Mucosa of stomach (tissue), 1 donor: ENCODE measurements around the gene SFTPB.
"Not testable (repeated sequence)": the region's sequence is repeated elsewhere in the genome, so short reads cannot be mapped to it uniquely, and the experiment has no call there.

Experiments used
- H3K27me3 ChIP-seq: one replicate; pipeline ENCODE4 v1.7.0; 2013; ENCODE audit warnings: mild to moderate bottlenecking, low read length; ENCODE audit not compliant: control insufficient read depth, insufficient read depth
- H3K36me3 ChIP-seq: one replicate; pipeline ENCODE4 v1.7.0; 2013; ENCODE audit warnings: low read length; ENCODE audit not compliant: control insufficient read depth, insufficient read depth
- H3K4me1 ChIP-seq: one replicate; pipeline ENCODE4 v1.7.0; 2013; ENCODE audit warnings: mild to moderate bottlenecking, low read length; ENCODE audit not compliant: control insufficient read depth, insufficient read depth
- H3K4me3 ChIP-seq: one replicate; pipeline ENCODE4 v1.7.0; 2013; ENCODE audit warnings: low read length
- H3K9ac ChIP-seq: one replicate; pipeline ENCODE4 v1.7.0; 2013; ENCODE audit warnings: mild to moderate bottlenecking, low read length, moderate library complexity
- H3K9me3 ChIP-seq: one replicate; pipeline ENCODE4 v1.7.0; 2013; ENCODE audit warnings: mild to moderate bottlenecking, low read length, moderate library complexity; ENCODE audit not compliant: control insufficient read depth
- donor health status: Pancreatic carcinoma.

The SFTPB gene

DNA sequence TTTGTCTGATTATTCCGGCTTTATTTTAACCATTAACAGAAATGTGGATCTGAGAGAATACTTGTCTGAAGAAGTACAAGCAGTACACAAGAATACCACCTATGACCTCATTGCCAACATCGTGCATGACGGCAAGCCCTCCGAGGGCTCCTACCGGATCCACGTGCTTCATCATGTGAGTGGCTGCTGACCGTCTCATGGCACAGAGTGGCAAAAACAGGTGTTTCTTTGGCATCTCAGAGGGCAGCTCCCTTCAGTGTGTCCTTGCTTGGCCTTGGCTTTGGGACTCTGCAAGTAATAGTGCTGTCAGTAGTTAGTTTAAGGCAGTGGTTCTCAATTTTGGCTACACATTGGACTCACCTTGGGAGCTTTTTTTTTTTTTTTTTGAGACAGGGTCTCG, 23.1 kb downstream of the SFTPB start:
- Histone ChIP-seq H3K4me3 (no peak overlapping the region), H3K27me3 (no peaks in the 10 kb centered on the region), H3K9ac (no peak overlapping the region), H3K4me1 (no peaks in the 10 kb centered on the region), H3K9me3 (no peaks in the 10 kb centered on the region), H3K36me3 (peaks cover 22% of the 10 kb centered on the region)

DNA sequence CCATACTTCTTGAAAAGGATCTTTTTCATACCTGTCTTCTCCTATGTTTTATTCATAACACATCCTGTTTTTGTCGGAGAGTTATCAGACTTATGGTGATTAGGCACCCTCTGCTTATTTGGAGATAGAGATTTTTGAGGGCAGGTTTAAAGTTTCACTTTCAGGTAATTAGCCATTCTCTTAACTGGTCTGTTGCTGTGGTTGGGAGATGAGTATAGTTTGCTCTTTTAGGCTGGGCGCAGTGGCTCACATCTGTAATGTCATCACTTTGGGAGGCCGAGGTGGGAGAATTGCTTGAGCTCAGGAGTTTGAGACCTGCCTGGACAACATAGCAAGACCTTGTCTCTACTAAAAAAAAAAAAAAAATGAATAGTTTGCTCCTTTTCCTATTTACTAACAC, 25.3 kb downstream of the SFTPB start:
- H3K4me3 ChIP-seq, result no peak overlapping the region
- no peaks in the 10 kb centered on the region for H3K4me1 ChIP-seq
- no peaks in the 10 kb centered on the region for H3K27me3 ChIP-seq
- no peak overlapping the region for H3K9ac ChIP-seq
- H3K9me3 ChIP-seq, result no peaks in the 10 kb centered on the region
- peaks cover 11% of the 10 kb centered on the region for H3K36me3 ChIP-seq

DNA sequence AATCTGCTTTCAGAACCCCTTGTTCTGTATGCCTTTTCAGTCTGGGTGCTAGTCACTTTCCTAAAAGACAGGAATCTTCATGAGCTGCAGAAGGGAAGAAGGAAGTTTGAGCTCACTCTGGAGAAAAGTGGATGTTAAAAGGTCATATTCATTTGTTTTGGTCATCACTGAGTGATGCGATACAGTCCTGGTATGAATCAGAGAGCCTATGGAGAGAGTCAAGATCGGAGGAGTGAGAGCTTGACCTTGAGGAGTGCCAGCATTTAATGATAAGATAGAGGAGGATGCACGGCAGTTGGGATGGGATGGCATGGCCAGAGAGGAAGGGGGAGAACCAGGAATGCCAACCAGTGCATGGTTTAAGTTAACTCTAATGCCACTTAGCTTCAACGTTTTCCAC, 32.4 kb downstream of the SFTPB start:
- Histone ChIP-seq H3K4me3 (no peak overlapping the region), H3K27me3 (no peaks in the 10 kb centered on the region), H3K9ac (no peak overlapping the region), H3K9me3 (no peaks in the 10 kb centered on the region), H3K36me3 (no peaks in the 10 kb centered on the region), H3K4me1 (no peaks in the 10 kb centered on the region)

DNA sequence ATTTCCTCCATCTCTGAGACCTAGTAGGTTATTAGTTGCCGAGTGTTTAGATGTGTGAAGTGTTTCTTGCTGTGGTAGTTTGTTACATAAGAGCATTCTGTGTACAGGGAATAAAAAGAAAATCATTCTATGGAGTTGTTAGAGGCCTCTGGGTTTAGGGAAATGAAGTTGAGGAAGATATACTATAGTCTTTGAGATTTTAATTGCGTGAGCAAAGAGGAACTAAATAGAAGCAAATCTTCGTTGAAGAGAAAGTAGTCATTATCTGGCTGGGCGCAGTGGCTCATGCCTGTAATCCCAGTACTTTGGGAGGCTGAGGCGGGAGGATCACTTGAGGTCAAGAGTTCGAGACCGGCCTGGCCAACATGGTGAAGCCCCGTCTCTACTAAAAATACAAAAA, 33.0 kb downstream of the SFTPB start:
- no peaks in the 10 kb centered on the region for H3K4me1 ChIP-seq
- H3K27me3 ChIP-seq, result no peaks in the 10 kb centered on the region
- H3K36me3 ChIP-seq, result no peaks in the 10 kb centered on the region
- H3K4me3 ChIP-seq, result no peak overlapping the region
- no peak overlapping the region for H3K9ac ChIP-seq
- no peaks in the 10 kb centered on the region for H3K9me3 ChIP-seq

DNA sequence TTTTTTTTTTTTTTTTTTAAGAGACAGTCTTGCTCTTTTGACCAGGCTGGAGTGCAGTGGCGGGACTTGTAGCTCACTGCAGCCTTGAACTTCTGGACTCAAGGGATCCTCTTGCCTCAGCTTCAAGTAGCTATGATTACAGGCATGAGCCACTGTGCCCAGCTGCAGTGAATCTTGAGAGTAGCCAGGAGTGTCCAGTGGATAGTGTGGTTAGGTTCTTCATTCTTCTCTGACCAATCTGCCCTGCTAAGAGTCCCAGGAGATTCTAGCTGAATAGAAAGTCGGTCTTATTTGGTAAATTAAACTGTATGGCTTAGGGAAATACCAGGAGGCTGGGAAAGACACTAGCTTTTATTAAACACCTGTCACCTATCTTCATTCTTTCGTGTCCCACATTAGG, 36.7 kb downstream of the SFTPB start:
- Histone ChIP-seq H3K4me1 (no peaks in the 10 kb centered on the region), H3K4me3 (no peak overlapping the region), H3K9ac (no peak overlapping the region), H3K9me3 (no peaks in the 10 kb centered on the region), H3K36me3 (no peaks in the 10 kb centered on the region), H3K27me3 (no peaks in the 10 kb centered on the region)

DNA sequence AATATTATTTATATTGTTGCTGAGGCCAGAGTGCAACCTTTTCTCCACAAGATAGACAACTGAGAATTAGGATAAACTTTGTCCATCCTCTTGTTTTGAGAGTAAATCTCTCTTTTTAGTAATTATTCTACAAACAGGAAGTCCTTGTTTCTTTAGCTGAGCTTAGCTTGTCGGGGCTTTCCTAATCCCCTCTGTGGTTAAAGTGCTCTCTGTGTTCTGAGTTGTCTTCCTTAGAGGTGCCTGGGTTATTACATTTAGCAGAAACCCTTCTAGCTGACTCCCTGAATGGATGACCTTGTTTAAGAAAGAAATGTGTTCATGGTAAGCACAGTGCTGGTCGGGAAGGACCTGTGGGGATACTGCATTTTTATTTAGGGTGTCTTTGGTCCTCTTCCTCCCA, 39.3 kb downstream of the SFTPB start:
- Histone ChIP-seq H3K9ac (no peak overlapping the region), H3K4me1 (no peaks in the 10 kb centered on the region), H3K27me3 (no peaks in the 10 kb centered on the region), H3K36me3 (peaks cover 8% of the 10 kb centered on the region), H3K4me3 (no peak overlapping the region), H3K9me3 (no peaks in the 10 kb centered on the region)

DNA sequence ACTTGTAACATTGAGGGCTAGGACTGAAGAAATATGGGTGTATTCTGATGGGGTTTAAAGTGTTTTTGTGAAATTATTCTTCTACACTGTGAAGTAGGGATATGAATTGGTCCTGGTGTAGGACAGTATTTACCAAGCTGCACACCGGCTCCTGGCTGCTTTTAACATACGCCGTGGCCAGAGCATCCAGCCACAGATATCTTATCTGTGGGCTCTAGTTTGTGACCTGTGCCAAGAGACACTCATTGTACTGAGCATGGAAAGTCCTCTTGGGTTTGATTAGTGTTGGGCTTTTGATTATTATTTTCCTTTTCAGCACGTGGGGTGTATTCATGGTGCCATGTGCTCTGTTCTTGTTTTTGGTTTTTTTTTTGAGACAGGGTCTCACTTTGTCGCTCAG, 44.0 kb downstream of the SFTPB start:
- no peaks in the 10 kb centered on the region for H3K27me3 ChIP-seq
- peaks cover 11% of the 10 kb centered on the region for H3K36me3 ChIP-seq
- no peaks in the 10 kb centered on the region for H3K9me3 ChIP-seq
- H3K4me3 ChIP-seq, result no peak overlapping the region
- H3K4me1 ChIP-seq, result no peaks in the 10 kb centered on the region
- H3K9ac ChIP-seq, result no peak overlapping the region

DNA sequence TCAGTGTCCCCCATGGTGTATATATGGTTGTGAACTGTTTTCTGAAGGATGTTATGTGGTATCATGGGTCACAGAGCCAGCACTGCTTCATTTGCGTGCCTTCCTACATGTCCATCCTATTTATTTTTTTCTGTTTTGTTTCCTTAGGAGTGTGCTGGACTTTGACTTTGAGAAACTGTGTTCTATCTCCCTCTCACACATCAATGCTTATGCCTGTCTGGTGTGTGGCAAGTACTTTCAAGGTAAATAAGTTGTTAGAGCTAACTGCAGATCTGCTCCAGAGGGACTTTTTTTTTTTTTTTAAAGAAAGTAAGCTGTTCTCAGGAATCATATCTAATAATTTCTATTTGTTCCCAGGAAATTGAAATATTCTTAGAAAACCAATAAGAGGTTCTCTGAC, 46.7 kb downstream of the SFTPB start:
- H3K4me1 ChIP-seq, result peaks cover 9% of the 10 kb centered on the region
- H3K9ac ChIP-seq, result no peak overlapping the region
- no peaks in the 10 kb centered on the region for H3K27me3 ChIP-seq
- H3K9me3 ChIP-seq, result no peaks in the 10 kb centered on the region
- peaks cover 11% of the 10 kb centered on the region for H3K36me3 ChIP-seq
- no peak overlapping the region for H3K4me3 ChIP-seq

DNA sequence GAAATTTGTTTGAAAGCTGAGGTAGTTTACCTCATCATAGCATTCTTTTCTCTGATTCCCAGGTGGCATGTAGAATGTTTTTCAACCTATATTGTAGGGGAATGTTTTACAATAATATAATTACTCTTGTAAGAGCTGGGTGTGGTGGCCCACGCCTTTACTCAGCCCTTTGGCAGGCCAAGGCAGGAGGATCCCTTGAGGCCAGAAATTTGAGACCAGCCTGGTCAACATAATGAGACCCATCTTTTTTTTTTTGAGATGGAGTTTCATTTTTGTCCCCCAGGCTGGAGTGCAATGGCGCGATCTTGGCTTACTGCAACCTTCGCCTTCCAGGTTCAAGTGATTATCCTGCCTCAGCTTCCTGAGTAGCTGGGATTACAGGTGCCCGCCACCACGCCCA, 48.4 kb downstream of the SFTPB start:
- Histone ChIP-seq H3K9me3 (no peaks in the 10 kb centered on the region), H3K4me1 (peaks cover 9% of the 10 kb centered on the region), H3K36me3 (peaks cover 11% of the 10 kb centered on the region), H3K9ac (no peak overlapping the region), H3K27me3 (no peaks in the 10 kb centered on the region), H3K4me3 (no peak overlapping the region)

DNA sequence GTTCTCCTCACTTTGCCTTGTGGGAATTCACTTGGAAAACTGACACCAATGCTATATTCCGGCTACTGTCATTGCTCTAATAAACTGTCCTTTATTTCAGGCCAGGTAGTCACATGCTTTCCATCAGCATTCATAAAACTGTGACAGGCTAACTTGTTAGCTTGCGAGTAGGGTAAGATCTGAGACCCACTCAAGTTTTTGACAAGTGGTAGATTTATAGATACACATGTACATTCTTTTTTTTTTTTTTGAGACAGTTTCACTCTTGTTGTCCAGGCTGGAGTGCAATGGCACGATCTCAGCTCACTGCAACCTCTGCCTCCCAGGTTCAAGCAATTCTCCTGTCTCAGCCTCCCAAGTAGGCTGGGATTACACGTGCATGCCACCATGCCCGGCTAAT, 50.3 kb downstream of the SFTPB start:
- not testable (repeated sequence) for H3K4me3 ChIP-seq, H3K36me3 ChIP-seq, H3K4me1 ChIP-seq, H3K9ac ChIP-seq, H3K27me3 ChIP-seq, H3K9me3 ChIP-seq

DNA sequence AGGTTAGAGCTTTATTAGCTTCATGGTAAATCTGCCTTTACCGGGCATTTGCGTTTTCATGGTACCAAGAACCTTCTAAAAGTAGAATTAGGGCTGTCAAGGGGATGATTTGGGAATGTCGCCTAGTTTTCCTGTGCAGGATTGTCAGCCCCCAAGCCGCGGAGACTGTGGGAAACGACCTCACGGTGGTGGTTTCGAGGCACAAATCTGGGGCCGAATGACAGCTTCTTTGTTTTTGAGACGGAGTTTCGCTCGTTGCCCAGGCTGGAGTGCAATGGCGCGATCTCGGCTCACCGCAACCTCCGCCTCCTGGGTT, 52.6 kb downstream of the SFTPB start:
- Histone ChIP-seq H3K4me3 (no peak overlapping the region), H3K9me3 (no peaks in the 10 kb centered on the region), H3K4me1 (peaks cover 10% of the 10 kb centered on the region), H3K9ac (peak overlapping the region; percentile 89), H3K27me3 (no peaks in the 10 kb centered on the region), H3K36me3 (no peaks in the 10 kb centered on the region)

DNA sequence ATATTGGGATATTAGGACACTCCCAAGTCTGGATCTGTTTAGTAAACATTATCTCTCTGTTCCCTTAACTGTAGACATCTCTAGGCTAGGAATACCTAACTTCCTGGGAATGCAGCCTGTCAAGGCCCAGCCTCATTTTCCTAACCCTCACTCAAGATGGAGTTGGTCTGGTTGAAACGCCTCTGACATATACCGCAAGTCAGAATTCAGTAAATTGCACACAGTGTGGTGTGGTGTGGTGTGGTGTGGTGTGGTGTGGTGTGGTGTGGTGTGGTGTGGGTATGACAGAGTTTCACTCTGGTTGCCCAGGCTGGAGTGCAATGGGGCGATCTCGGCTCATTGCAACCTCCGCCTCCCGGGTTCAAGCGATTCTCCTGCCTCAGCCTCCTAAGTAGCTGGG, 53.2 kb downstream of the SFTPB start:
- not testable (repeated sequence) for H3K27me3 ChIP-seq, H3K9me3 ChIP-seq, H3K4me3 ChIP-seq, H3K9ac ChIP-seq, H3K36me3 ChIP-seq
- peaks cover 14% of the 10 kb centered on the region for H3K4me1 ChIP-seq

DNA sequence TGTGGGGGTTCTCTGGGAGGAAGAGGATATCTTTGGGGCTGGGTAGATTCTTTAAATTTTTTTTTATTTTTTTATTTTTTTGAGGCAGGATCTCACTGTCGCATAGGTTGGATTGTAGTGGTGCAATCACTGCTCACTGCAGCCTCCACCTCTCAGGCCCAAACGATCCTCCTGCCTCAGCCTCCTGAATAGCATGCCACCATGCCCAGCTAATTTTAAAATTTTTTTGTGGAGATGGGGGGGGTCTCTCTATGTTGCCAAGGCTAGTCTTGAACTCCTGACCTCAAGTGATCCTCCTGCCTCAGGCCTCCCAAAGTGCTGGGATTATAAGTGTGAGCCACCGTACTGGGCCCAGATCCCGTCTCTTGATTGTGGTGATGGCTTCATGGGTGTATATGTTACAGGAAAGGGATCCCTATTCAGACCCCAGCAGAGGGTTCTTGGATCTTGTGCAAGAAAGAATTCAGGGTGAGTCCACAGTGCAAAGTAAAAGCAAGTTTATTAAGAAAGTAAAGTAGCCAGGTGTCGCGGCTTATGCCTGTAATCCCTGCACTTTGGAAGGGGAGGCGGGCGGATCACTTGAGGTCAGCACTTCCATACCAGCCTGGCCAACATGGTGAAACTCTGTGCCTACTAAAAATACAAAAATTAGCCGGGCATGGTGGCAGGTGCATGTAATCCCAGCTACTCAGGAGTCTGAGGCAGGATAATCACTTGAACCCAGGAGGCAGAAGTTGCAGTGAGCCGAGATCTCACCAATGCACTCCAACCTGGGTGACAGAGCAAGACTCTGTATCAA, 54.1 kb downstream of the SFTPB start:
- Histone ChIP-seq H3K9me3 (no peaks in the 10 kb centered on the region), H3K4me1 (peaks cover 14% of the 10 kb centered on the region), H3K27me3 (no peaks in the 10 kb centered on the region), H3K9ac (no peak overlapping the region), H3K4me3 (no peak overlapping the region), H3K36me3 (no peaks in the 10 kb centered on the region)
